Kidney (tissue), 14 donors: ENCODE results near the gene AQP1. TPM values are rescaled to one million over a fixed set of nuclear protein-coding genes. Genes with fewer than 3 reads are reported as not detected.

Experiments used
- DNase-seq, 5 donors: peaks; one replicate each; pipeline ENCODE4 v3.0.0-alpha.2; 2013 to 2020
- FAIRE-seq: peaks from 2 replicates; lab custom pipeline; 2012; peaks lifted over from hg19 to GRCh38; lab: Jason Lieb, UNC
- H3K27ac ChIP-seq, 2 donors: one replicate each; pipeline ENCODE4 v1.7.0; 2013; ENCODE audit warnings: low read depth in 2 of 2, low read length in 2 of 2, inconsistent platforms in 1 of 2
- H3K27me3 ChIP-seq: one replicate; pipeline ENCODE4 v1.7.1; 2013; ENCODE audit warnings: low read length, inconsistent platforms; ENCODE audit not compliant: control insufficient read depth, insufficient read depth
- H3K36me3 ChIP-seq, 3 donors: one replicate each; pipeline versions ENCODE4 v1.7.0 to v1.7.1; 2013; ENCODE audit warnings: low read length in 3 of 3, control low read depth in 1 of 3, inconsistent platforms in 1 of 3; ENCODE audit not compliant: insufficient read depth in 3 of 3, control insufficient read depth in 2 of 3
- H3K4me1 ChIP-seq, 3 donors: one replicate each; pipeline versions ENCODE4 v1.7.0 to v1.7.1; 2013; ENCODE audit warnings: low read length in 3 of 3, inconsistent platforms in 1 of 3, low read depth in 1 of 3; ENCODE audit not compliant: control insufficient read depth in 2 of 3, insufficient read depth in 2 of 3
- H3K4me3 ChIP-seq, 3 donors: one replicate each; pipeline versions ENCODE4 v1.7.0 to v1.8.1; 2013; ENCODE audit warnings: low read length in 3 of 3, control low read depth in 1 of 3, inconsistent platforms in 1 of 3
- H3K9ac ChIP-seq, 3 donors: one replicate each; pipeline versions ENCODE4 v1.7.0 to v1.7.1; 2013; ENCODE audit warnings: low read length in 3 of 3, control low read depth in 1 of 3, inconsistent platforms in 1 of 3
- H3K9me3 ChIP-seq, 3 donors: one replicate each; pipeline versions ENCODE4 v1.7.0 to v1.7.1; 2013; ENCODE audit warnings: low read length in 3 of 3, control low read depth in 1 of 3, inconsistent platforms in 1 of 3; ENCODE audit not compliant: control insufficient read depth in 2 of 3, insufficient read depth in 1 of 3
- CTCF ChIP-seq: IDR thresholded peaks from 3 replicates; pipeline ENCODE4 v1.5.1; 2012; ENCODE audit warnings: mild to moderate bottlenecking, moderate library complexity, borderline replicate concordance; ENCODE audit not compliant: insufficient read depth; ENCODE audit errors: extremely low read depth
- intact Hi-C: fragments of 100-400 bp; cut with DNase I; formaldehyde crosslinking; loops from one replicate; pipeline ENCODE4 v1.11.1; 2022
- polyA plus RNA-seq: library from polyadenylated mRNA; stranded (reverse); fragments of 350-450 nt; fragmentation: Illumina TruSeq; extraction: RNeasy Lipid Tissue Mini Kit (QIAGEN cat#74804); gene quantifications from one replicate; pipeline ENCODE4 v1.2.3, GENCODE V29; 2014; ENCODE audit warnings: low read depth, low replicate concordance; ENCODE audit not compliant: insufficient read depth
- total RNA-seq: library from RNA; stranded (reverse); fragmentation: NEBNext Ultra II Directional; extraction: Animal tissue kit (Norgen Biotek cat#: 25700); gene quantifications from one replicate; pipeline ENCODE4 v1.2.1, GENCODE V29; 2021
- donor health status: control.
- donor health status: control.
- donor health status: control.
- donor health status: control.
- donor health status: control.
- donor health status: DM: yes; HTN: yes; CAD: no.
- donor health status: Normal renal cell carcinoma (clear cell type).

The AQP1 gene
- total and polyA plus RNA-seq, 2 donors from 2014 or later, result 291 to 617 TPM

GRCh38 chr7:30918676-30919075 is 7.0 kb downstream of the AQP1 start:
- H3K27me3 ChIP-seq, result no peaks in the 10 kb centered on the region
- peaks cover 0 to 9% (median 4%) of the 10 kb centered on the region in 3 donors for H3K4me1 ChIP-seq
- DNase-seq (peak in 2 of 5 donors; percentile 22 to 33), FAIRE-seq (no peak)
- intact Hi-C loops, result no loop called here
- H3K27ac ChIP-seq, result peak overlapping the region in 1 of 2 donors; percentile 9
- peaks cover 0 to 15% (median 2%) of the 10 kb centered on the region in 3 donors for H3K36me3 ChIP-seq
- H3K4me3 ChIP-seq, result no peak overlapping the region
- H3K9me3 ChIP-seq, result no peaks in the 10 kb centered on the region
- peak overlapping the region in 1 of 3 donors; percentile 36 for H3K9ac ChIP-seq
- TF ChIP-seq CTCF, result no peak

- FAIRE-seq (no peak), DNase-seq (peak in 2 of 5 donors; percentile 28 to 30)
- H3K27ac ChIP-seq, result peak overlapping the region in 1 of 2 donors; percentile 6
- H3K9me3 ChIP-seq, result no peaks in the 10 kb centered on the region
- TF ChIP-seq CTCF, result no peak
- peaks cover 0 to 29% (median 13%) of the 10 kb centered on the region in 3 donors for H3K36me3 ChIP-seq
- intact Hi-C loops, result no loop called here
- H3K4me3 ChIP-seq, result no peak overlapping the region
- peaks cover 0 to 9% (median 4%) of the 10 kb centered on the region in 3 donors for H3K4me1 ChIP-seq
- no peak overlapping the region for H3K9ac ChIP-seq
- H3K27me3 ChIP-seq, result no peaks in the 10 kb centered on the region
Measured at GRCh38 chr7:30920021-30920583, 8.4 kb downstream of the AQP1 start.

- no peak overlapping the region for H3K4me3 ChIP-seq
- no peaks in the 10 kb centered on the region for H3K27me3 ChIP-seq
- intact Hi-C loops, result no loop called here
- DNase-seq (peak in 2 of 5 donors; percentile 27 to 67), FAIRE-seq (no peak)
- peaks cover 0 to 37% (median 17%) of the 10 kb centered on the region in 3 donors for H3K36me3 ChIP-seq
- peaks cover 0 to 9% (median 4%) of the 10 kb centered on the region in 3 donors for H3K4me1 ChIP-seq
- no peaks in the 10 kb centered on the region for H3K9me3 ChIP-seq
- no peak for TF ChIP-seq CTCF
- no peak overlapping the region for H3K9ac ChIP-seq
- peak overlapping the region in 1 of 2 donors; percentile 57 for H3K27ac ChIP-seq
Measured at GRCh38 chr7:30920584-30921539, 9.2 kb downstream of the AQP1 start.
